Measurements from ENCODE around the gene DNAJB13. TPM values are rescaled to one million over a fixed set of nuclear protein-coding genes. Genes with fewer than 3 reads are reported as not detected.
"Not testable (repeated sequence)": the region's sequence is repeated elsewhere in the genome, so short reads cannot be mapped to it uniquely, and the experiment has no call there.

DNAJB13 gene
- total RNA-seq, 4 donors from 2014 or later, result 0.42 TPM; not detected in 3

DNA sequence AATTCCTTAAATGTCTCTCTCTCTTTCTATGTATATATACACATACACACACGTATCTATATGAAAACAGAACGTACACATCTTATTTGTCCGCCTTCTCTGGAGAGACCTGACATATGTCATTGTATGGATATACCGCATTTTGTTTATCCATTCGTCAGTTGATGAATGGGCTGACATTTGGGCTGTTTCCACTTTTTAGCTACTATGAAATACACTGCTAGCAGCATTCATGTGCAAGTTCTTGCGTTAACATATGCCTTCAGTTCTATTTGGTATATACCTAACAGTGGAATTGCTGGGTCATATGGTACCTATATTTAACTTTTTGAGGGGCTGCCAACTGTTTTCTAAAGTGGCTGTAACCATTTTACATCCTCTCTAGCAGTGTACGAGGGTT lies 18.0 kb upstream of the DNAJB13 start:
- intact Hi-C loops (cut with DNase I; ENCODE audit: low total_unique reads), result no loop called here
- WGBS, 2 donors, result 89 to 90% methylated on average over 7 of the region's 7 CpGs

GRCh38 chr11:73936047-73936446 lies 14.8 kb upstream of the DNAJB13 start:
- intact Hi-C loops (cut with DNase I; ENCODE audit: low total_unique reads); H3K4me3 ChIP-seq (ENCODE audit: low read depth, poor library complexity, severe bottlenecking): not testable (repeated sequence)
- 100% methylated on average over 2 of the region's 25 CpGs; no CpG with 5 or more reads in 1 of the 2 donors for WGBS, 2 donors
- peak in 1 of 2 donors; percentile 32 for DNase-seq (ENCODE audit: low spot score in 2 of 2)

More for the DNA sequence above, 18.0 kb upstream of the DNAJB13 start:
- no peak overlapping the region for H3K4me3 ChIP-seq (ENCODE audit: low read depth, poor library complexity, severe bottlenecking)
- DNase-seq (ENCODE audit: low spot score in 2 of 2), result no peak
- TF ChIP-seq CTCF (IDR thresholded peaks at IDR 0.05), result no peak
- no peak for TF ChIP-seq POLR2A (IDR thresholded peaks at IDR 0.05)

GRCh38 chr11:73939096-73939495 lies 11.7 kb upstream of the DNAJB13 start:
- H3K4me3 ChIP-seq (ENCODE audit: low read depth, poor library complexity, severe bottlenecking), result no peak overlapping the region
- WGBS, 2 donors, result 28 to 36% methylated on average over 4 of the region's 4 CpGs
- intact Hi-C loops (cut with DNase I; ENCODE audit: low total_unique reads), result no loop called here
- DNase-seq (ENCODE audit: low spot score in 2 of 2), result peak in 1 of 2 donors; percentile 32
- no peak for TF ChIP-seq POLR2A (IDR thresholded peaks at IDR 0.05)
- no peak for TF ChIP-seq CTCF (IDR thresholded peaks at IDR 0.05)

GRCh38 chr11:73940801-73941570 lies 9.8 kb upstream of the DNAJB13 start:
- intact Hi-C loops (cut with DNase I; ENCODE audit: low total_unique reads), result no loop called here
- no peak overlapping the region for H3K4me3 ChIP-seq (ENCODE audit: low read depth, poor library complexity, severe bottlenecking)
- WGBS, 2 donors, result 77 to 81% methylated on average over 9 of the region's 9 CpGs
- TF ChIP-seq POLR2A (IDR thresholded peaks at IDR 0.05), result no peak
- no peak for TF ChIP-seq CTCF (IDR thresholded peaks at IDR 0.05)
- DNase-seq (ENCODE audit: low spot score in 2 of 2), result peak in 1 of 2 donors; percentile 58

DNA sequence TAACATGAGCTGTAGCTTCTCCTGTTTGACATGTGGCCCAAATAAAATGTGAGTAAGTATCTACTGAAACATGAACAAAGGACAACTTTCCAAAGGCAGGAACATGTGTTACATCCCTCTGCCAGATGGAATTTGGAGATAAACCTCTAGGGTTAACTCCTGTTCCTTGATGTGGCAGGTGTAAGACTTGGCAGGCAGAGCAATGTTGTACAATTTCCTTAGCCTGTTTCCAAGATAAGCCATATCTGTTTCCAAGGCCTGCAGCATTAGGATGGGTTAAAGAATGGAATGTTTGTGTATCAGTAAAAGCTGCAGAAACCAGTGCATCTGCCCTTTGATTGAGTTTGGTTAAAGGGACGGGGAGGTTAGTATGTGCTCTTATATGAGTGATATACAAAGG lies 8.8 kb upstream of the DNAJB13 start:
- 41 to 50% methylated on average over 1 of the region's 1 CpG for WGBS, 2 donors
- intact Hi-C loops (cut with DNase I; ENCODE audit: low total_unique reads), result no loop called here
- no peak for TF ChIP-seq CTCF (IDR thresholded peaks at IDR 0.05)
- no peak for TF ChIP-seq POLR2A (IDR thresholded peaks at IDR 0.05)
- H3K4me3 ChIP-seq (ENCODE audit: low read depth, poor library complexity, severe bottlenecking), result no peak overlapping the region
- no peak for DNase-seq (ENCODE audit: low spot score in 2 of 2)

- DNase-seq (ENCODE audit: low spot score in 2 of 2), result peak in 1 of 2 donors; percentile 7
- intact Hi-C loops (cut with DNase I; ENCODE audit: low total_unique reads), result no loop called here
- no peak overlapping the region for H3K4me3 ChIP-seq (ENCODE audit: low read depth, poor library complexity, severe bottlenecking)
- WGBS, 2 donors, result 46 to 51% methylated on average over 6 of the region's 6 CpGs
- TF ChIP-seq CTCF (IDR thresholded peaks at IDR 0.05) (no peak), POLR2A (IDR thresholded peaks at IDR 0.05) (no peak)
Measured at GRCh38 chr11:73944085-73944484, 6.7 kb upstream of the DNAJB13 start.

Measured in lower leg skin (tissue), 4 donors.